ENCODE results near the gene CCNA1. TPM values are rescaled to one million over a fixed set of nuclear protein-coding genes. Genes with fewer than 3 reads are reported as not detected.
A peak's percentile ranks its signal among the peaks of the same experiment; 100 is the strongest.

CCNA1 gene
- 0.39 and 0.75 TPM in 2 replicates for total RNA-seq (2014; rRNA removed; shearing (Covaris generic))

GRCh38 chr13:36432106-36432544, at the start of gene CCNA1:
Gene CCNA1, plus strand, starts transcription at chr13:36432495. Its CDS starts 562 bp downstream, at chr13:36433057.
- H3K36me3 ChIP-seq, result peaks cover 3% of the 10 kb centered on the region; the same call in 1 of the 2 replicates
- H3K4me3 ChIP-seq, result peak within 1 kb of the TSS; percentile 44
- no peak within 1 kb of the TSS for H3K27ac ChIP-seq
- H3K4me1 ChIP-seq (replicated peaks), result peaks cover 9% of the 10 kb centered on the region
- DNase-seq (ENCODE audit: low read depth in 1 of 2, low spot score in 2 of 2), result peak in 1 of 2 experiments; percentile 55
- peaks cover 22% of the 10 kb centered on the region for H3K27me3 ChIP-seq (replicated peaks)
- no peaks in the 10 kb centered on the region for H3K9me3 ChIP-seq (replicated peaks)

- no peaks in the 10 kb centered on the region for H3K4me1 ChIP-seq (replicated peaks)
- H3K27me3 ChIP-seq (replicated peaks), result no peaks in the 10 kb centered on the region
- no peak overlapping the region for H3K4me3 ChIP-seq
- no peaks in the 10 kb centered on the region for H3K36me3 ChIP-seq
- DNase-seq (ENCODE audit: low read depth in 1 of 2, low spot score in 2 of 2), result no peak
- no peaks in the 10 kb centered on the region for H3K9me3 ChIP-seq (replicated peaks)
- no peak overlapping the region for H3K27ac ChIP-seq
Observed at GRCh38 chr13:36385489-36385888, 46.8 kb upstream of the CCNA1 start.

GRCh38 chr13:36395280-36395679, 37.0 kb upstream of the CCNA1 start:
- no peak overlapping the region for H3K4me3 ChIP-seq
- peak in 1 of 2 experiments; percentile 16 for DNase-seq (ENCODE audit: low read depth in 1 of 2, low spot score in 2 of 2)
- H3K9me3 ChIP-seq (replicated peaks), result no peaks in the 10 kb centered on the region
- no peaks in the 10 kb centered on the region for H3K4me1 ChIP-seq (replicated peaks)
- no peak overlapping the region for H3K27ac ChIP-seq
- H3K27me3 ChIP-seq (replicated peaks), result no peaks in the 10 kb centered on the region
- no peaks in the 10 kb centered on the region for H3K36me3 ChIP-seq

GRCh38 chr13:36405151-36405550, 27.1 kb upstream of the CCNA1 start:
- Histone ChIP-seq H3K36me3 (no peaks in the 10 kb centered on the region), H3K4me3 (no peak overlapping the region), H3K9me3 (replicated peaks) (no peaks in the 10 kb centered on the region), H3K27me3 (replicated peaks) (no peaks in the 10 kb centered on the region; the same call in 1 of the 2 replicates), H3K4me1 (replicated peaks) (no peaks in the 10 kb centered on the region), H3K27ac (no peak overlapping the region)
- DNase-seq (ENCODE audit: low read depth in 1 of 2, low spot score in 2 of 2), result no peak

GRCh38 chr13:36412736-36413135, 19.6 kb upstream of the CCNA1 start:
- DNase-seq (ENCODE audit: low read depth in 1 of 2, low spot score in 2 of 2), result no peak
- Histone ChIP-seq H3K36me3 (no peaks in the 10 kb centered on the region), H3K4me1 (replicated peaks) (no peaks in the 10 kb centered on the region), H3K9me3 (replicated peaks) (no peaks in the 10 kb centered on the region), H3K27me3 (replicated peaks) (no peaks in the 10 kb centered on the region; the same call in 1 of the 2 replicates), H3K27ac (no peak overlapping the region), H3K4me3 (no peak overlapping the region)

- Histone ChIP-seq H3K4me1 (replicated peaks) (no peaks in the 10 kb centered on the region; the same call in 1 of the 2 replicates), H3K9me3 (replicated peaks) (no peaks in the 10 kb centered on the region), H3K36me3 (no peaks in the 10 kb centered on the region), H3K4me3 (no peak overlapping the region), H3K27me3 (replicated peaks) (no peaks in the 10 kb centered on the region), H3K27ac (no peak overlapping the region)
- DNase-seq (ENCODE audit: low read depth in 1 of 2, low spot score in 2 of 2), result no peak
Observed at GRCh38 chr13:36413161-36413560, 19.1 kb upstream of the CCNA1 start.

GRCh38 chr13:36414461-36414860, 17.8 kb upstream of the CCNA1 start:
- H3K4me3 ChIP-seq, result no peak overlapping the region
- DNase-seq (ENCODE audit: low read depth in 1 of 2, low spot score in 2 of 2), result no peak
- no peaks in the 10 kb centered on the region for H3K9me3 ChIP-seq (replicated peaks)
- H3K27ac ChIP-seq, result no peak overlapping the region
- H3K27me3 ChIP-seq (replicated peaks), result no peaks in the 10 kb centered on the region
- no peaks in the 10 kb centered on the region for H3K36me3 ChIP-seq
- no peaks in the 10 kb centered on the region; the same call in 1 of the 2 replicates for H3K4me1 ChIP-seq (replicated peaks)

- H3K9me3 ChIP-seq (replicated peaks), result no peaks in the 10 kb centered on the region
- no peaks in the 10 kb centered on the region for H3K27me3 ChIP-seq (replicated peaks)
- no peak for DNase-seq (ENCODE audit: low read depth in 1 of 2, low spot score in 2 of 2)
- H3K4me1 ChIP-seq (replicated peaks), result no peaks in the 10 kb centered on the region; the same call in 1 of the 2 replicates
- no peak overlapping the region for H3K4me3 ChIP-seq
- no peak overlapping the region for H3K27ac ChIP-seq
- H3K36me3 ChIP-seq, result no peaks in the 10 kb centered on the region
Observed at GRCh38 chr13:36417331-36417730, 15.0 kb upstream of the CCNA1 start.

GRCh38 chr13:36418022-36418805, 14.1 kb upstream of the CCNA1 start:
- DNase-seq (ENCODE audit: low read depth in 1 of 2, low spot score in 2 of 2), result no peak
- H3K27ac ChIP-seq, result no peak overlapping the region
- no peaks in the 10 kb centered on the region; the same call in 1 of the 2 replicates for H3K4me1 ChIP-seq (replicated peaks)
- H3K9me3 ChIP-seq (replicated peaks), result no peaks in the 10 kb centered on the region
- H3K27me3 ChIP-seq (replicated peaks), result no peaks in the 10 kb centered on the region
- H3K4me3 ChIP-seq, result no peak overlapping the region
- no peaks in the 10 kb centered on the region for H3K36me3 ChIP-seq

- Histone ChIP-seq H3K9me3 (replicated peaks) (no peaks in the 10 kb centered on the region), H3K36me3 (no peaks in the 10 kb centered on the region), H3K27me3 (replicated peaks) (no peaks in the 10 kb centered on the region), H3K4me3 (no peak overlapping the region), H3K27ac (no peak overlapping the region), H3K4me1 (replicated peaks) (no peaks in the 10 kb centered on the region; the same call in 1 of the 2 replicates)
- peak; percentile 59 to 71 for DNase-seq (ENCODE audit: low read depth in 1 of 2, low spot score in 2 of 2)
Observed at GRCh38 chr13:36420437-36420891, 11.8 kb upstream of the CCNA1 start.

- Histone ChIP-seq H3K36me3 (no peaks in the 10 kb centered on the region), H3K27me3 (replicated peaks) (no peaks in the 10 kb centered on the region), H3K9me3 (replicated peaks) (no peaks in the 10 kb centered on the region), H3K4me1 (replicated peaks) (no peaks in the 10 kb centered on the region; the same call in 1 of the 2 replicates), H3K4me3 (no peak overlapping the region), H3K27ac (no peak overlapping the region)
- DNase-seq (ENCODE audit: low read depth in 1 of 2, low spot score in 2 of 2), result no peak
Observed at GRCh38 chr13:36421447-36421846, 10.8 kb upstream of the CCNA1 start.

GRCh38 chr13:36428086-36428485, 4.2 kb upstream of the CCNA1 start:
- Histone ChIP-seq H3K4me3 (no peak overlapping the region), H3K36me3 (peaks cover 3% of the 10 kb centered on the region; the same call in 1 of the 2 replicates), H3K27me3 (replicated peaks) (peaks cover 22% of the 10 kb centered on the region), H3K9me3 (replicated peaks) (no peaks in the 10 kb centered on the region), H3K27ac (no peak overlapping the region), H3K4me1 (replicated peaks) (peaks cover 9% of the 10 kb centered on the region)
- no peak for DNase-seq (ENCODE audit: low read depth in 1 of 2, low spot score in 2 of 2)

- H3K27me3 ChIP-seq (replicated peaks), result peaks cover 22% of the 10 kb centered on the region
- no peak overlapping the region for H3K27ac ChIP-seq
- peaks cover 9% of the 10 kb centered on the region for H3K4me1 ChIP-seq (replicated peaks)
- H3K36me3 ChIP-seq, result peaks cover 3% of the 10 kb centered on the region; the same call in 1 of the 2 replicates
- H3K9me3 ChIP-seq (replicated peaks), result no peaks in the 10 kb centered on the region
- no peak overlapping the region for H3K4me3 ChIP-seq
- DNase-seq (ENCODE audit: low read depth in 1 of 2, low spot score in 2 of 2), result no peak
Observed at GRCh38 chr13:36430247-36431203, 1.8 kb upstream of the CCNA1 start.
